Uterus (tissue), 4 donors: ENCODE data around the gene ZNF773. TPM values are rescaled to one million over a fixed set of nuclear protein-coding genes. Genes with fewer than 3 reads are reported as not detected.
"Not testable (repeated sequence)": the region's sequence is repeated elsewhere in the genome, so short reads cannot be mapped to it uniquely, and the experiment has no call there.

Experiments
- DNase-seq, 2 donors: peaks; one replicate each; pipeline ENCODE4 v3.0.0-alpha.2; 2019 to 2020
- H3K27ac ChIP-seq, 2 donors: fragments of 200-600 bp; sonication (generic); 1 replicate in 1 of 2; 2 replicates in 1 of 2; pipeline ENCODE4 v1.5.1; 2016 to 2018
- H3K27me3 ChIP-seq, 2 donors: fragments of 200-600 bp; sonication (generic); one replicate each; pipeline ENCODE4 v1.5.1; 2018 to 2019; ENCODE audit warnings: control low read depth in 1 of 2
- H3K36me3 ChIP-seq, 2 donors: fragments of 200-600 bp; sonication (generic); one replicate each; pipeline ENCODE4 v1.5.1; 2019; ENCODE audit warnings: control low read depth in 1 of 2
- H3K4me1 ChIP-seq, 2 donors: fragments of 200-600 bp; sonication (generic); one replicate each; pipeline ENCODE4 v1.5.1; 2018 to 2019; ENCODE audit warnings: control low read depth in 1 of 2
- H3K4me3 ChIP-seq, 2 donors: fragments of 200-600 bp; sonication (generic); 1 replicate in 1 of 2; 2 replicates in 1 of 2; pipeline ENCODE4 v1.5.1; 2018 to 2019; ENCODE audit warnings: mild to moderate bottlenecking in 1 of 2
- H3K9me3 ChIP-seq, 2 donors: fragments of 200-600 bp; sonication (generic); one replicate each; pipeline ENCODE4 v1.5.1; 2019; ENCODE audit warnings: control low read depth in 1 of 2
- POLR2A ChIP-seq, 2 donors: fragments of 450-650 bp; IDR thresholded peaks; one replicate each; pipeline ENCODE4 v1.6.1; 2016; ENCODE audit warnings: antibody characterized with exemption in 2 of 2, mild to moderate bottlenecking in 1 of 2, moderate library complexity in 1 of 2
- intact Hi-C: fragments of 100-400 bp; cut with DNase I; formaldehyde crosslinking; loops from one replicate; pipeline ENCODE4 v1.15.1; 2023; ENCODE audit warnings: low total_unique reads
- total RNA-seq, 4 donors: library from RNA; depleted of rRNA in 3 of 4; stranded (reverse); fragments of >200 nt in 3 of 4; gene quantifications; one replicate each; pipeline versions ENCODE4 v1.1.0 to v1.2.4, GENCODE V29; 2014 to 2023
- TF ChIP-seq, protein P1 (sequence below), 4 experiments: fragments of 200-600 bp in 2 of 4; fragments of 450-650 bp in 2 of 4; sonication (generic) in 2 of 4; IDR thresholded peaks; one replicate each; pipeline ENCODE4 v1.5.1; 2016 to 2019; ENCODE audit warnings: antibody characterized with exemption in 4 of 4, mild to moderate bottlenecking in 2 of 4, moderate library complexity in 1 of 4
- donor health status: DM: yes; HTN: yes; CAD: no.

ZNF773 gene
- total RNA-seq, 4 donors from 2014 or later, result 2.9 to 34.3 (median 17.0) TPM

- Histone ChIP-seq H3K4me3 (peak within 1 kb of the TSS; percentile 40 to 72), H3K27me3 (no peaks in the 10 kb centered on the region), H3K27ac (peak within 1 kb of the TSS; percentile 60 to 61), H3K4me1 (no peaks in the 10 kb centered on the region), H3K9me3 (peaks cover 0 to 39% of the 10 kb centered on the region in 2 donors), H3K36me3 (no peaks in the 10 kb centered on the region)
- peak; percentile 84 to 85 for DNase-seq
- intact Hi-C loops, result no loop called here
- TF ChIP-seq POLR2A (IDR thresholded peaks at IDR 0.05), result no peak
- TF ChIP-seq, protein P1, sequence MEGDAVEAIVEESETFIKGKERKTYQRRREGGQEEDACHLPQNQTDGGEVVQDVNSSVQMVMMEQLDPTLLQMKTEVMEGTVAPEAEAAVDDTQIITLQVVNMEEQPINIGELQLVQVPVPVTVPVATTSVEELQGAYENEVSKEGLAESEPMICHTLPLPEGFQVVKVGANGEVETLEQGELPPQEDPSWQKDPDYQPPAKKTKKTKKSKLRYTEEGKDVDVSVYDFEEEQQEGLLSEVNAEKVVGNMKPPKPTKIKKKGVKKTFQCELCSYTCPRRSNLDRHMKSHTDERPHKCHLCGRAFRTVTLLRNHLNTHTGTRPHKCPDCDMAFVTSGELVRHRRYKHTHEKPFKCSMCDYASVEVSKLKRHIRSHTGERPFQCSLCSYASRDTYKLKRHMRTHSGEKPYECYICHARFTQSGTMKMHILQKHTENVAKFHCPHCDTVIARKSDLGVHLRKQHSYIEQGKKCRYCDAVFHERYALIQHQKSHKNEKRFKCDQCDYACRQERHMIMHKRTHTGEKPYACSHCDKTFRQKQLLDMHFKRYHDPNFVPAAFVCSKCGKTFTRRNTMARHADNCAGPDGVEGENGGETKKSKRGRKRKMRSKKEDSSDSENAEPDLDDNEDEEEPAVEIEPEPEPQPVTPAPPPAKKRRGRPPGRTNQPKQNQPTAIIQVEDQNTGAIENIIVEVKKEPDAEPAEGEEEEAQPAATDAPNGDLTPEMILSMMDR (IDR thresholded peaks at IDR 0.05), result peak in 2 of 4 experiments; percentile 28 to 38
Measured at GRCh38 chr19:57477191-57478008, 22.3 kb upstream of the ZNF773 start, which contains the start of gene ZNF772. TSS of gene ZNF772 (minus strand) at chr19:57477566. CDS start at chr19:57477309, 257 bp downstream.

- H3K9me3 ChIP-seq, H3K4me1 ChIP-seq, intact Hi-C loops, H3K36me3 ChIP-seq, H3K27me3 ChIP-seq: not testable (repeated sequence)
- peak in 1 of 2 donors; percentile 27 for TF ChIP-seq POLR2A (IDR thresholded peaks at IDR 0.05)
- H3K27ac ChIP-seq, result peak within 1 kb of the TSS; percentile 62 to 64
- peak within 1 kb of the TSS; percentile 68 to 94 for H3K4me3 ChIP-seq
- DNase-seq, result peak; percentile 85 to 87
Measured at GRCh38 chr19:57487477-57488298, 12.1 kb upstream of the ZNF773 start, which contains the start of gene ZNF419. TSS of gene ZNF419 (plus strand) at chr19:57487750. CDS start at chr19:57487951, 201 bp downstream.

GRCh38 chr19:57488299-57488644, 11.5 kb upstream of the ZNF773 start:
- intact Hi-C loops, H3K27me3 ChIP-seq, DNase-seq, H3K4me3 ChIP-seq, H3K9me3 ChIP-seq, H3K36me3 ChIP-seq, H3K27ac ChIP-seq, H3K4me1 ChIP-seq: not testable (repeated sequence)

DNA sequence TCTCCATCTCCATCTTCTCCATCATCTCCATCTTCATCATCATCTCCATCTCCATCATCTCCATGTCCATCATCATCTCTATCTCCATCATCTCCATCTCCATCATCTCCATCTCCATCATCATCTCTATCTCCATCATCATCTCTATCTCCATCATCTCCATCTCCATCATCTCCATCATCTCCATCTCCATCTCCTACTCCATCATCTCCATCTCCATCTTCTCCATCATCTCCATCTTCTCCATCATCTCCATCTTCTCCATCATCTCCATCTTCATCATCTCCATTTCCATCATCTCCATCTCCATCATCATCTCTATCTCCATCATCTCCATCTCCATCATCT, 432 bp upstream of the ZNF773 start:
- H3K27ac ChIP-seq, DNase-seq, H3K27me3 ChIP-seq, H3K4me3 ChIP-seq, H3K4me1 ChIP-seq, intact Hi-C loops, H3K36me3 ChIP-seq: not testable (repeated sequence)
- peaks cover 0 to 17% of the 10 kb centered on the region in 2 donors for H3K9me3 ChIP-seq

DNA sequence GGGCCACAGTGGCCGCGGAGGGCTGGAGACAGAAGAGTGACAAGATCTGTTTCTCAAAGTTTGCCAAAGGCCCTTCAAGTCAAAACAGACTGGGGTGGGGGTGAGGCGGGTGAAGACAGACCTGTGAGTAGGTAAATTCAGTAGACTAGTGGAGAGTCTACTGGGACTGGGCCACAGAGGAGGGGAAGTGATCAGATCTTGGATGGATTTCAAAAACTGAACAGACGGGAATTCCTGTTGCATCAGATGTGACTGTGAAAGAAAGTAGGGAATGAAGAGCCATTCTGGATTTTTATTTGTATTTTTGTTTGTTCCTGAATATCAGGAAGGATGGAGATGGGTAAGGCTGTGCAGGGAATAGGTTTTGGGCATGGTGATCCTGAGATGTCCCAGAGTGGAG, 662 bp downstream of the ZNF773 start:
- H3K9me3 ChIP-seq, H3K27me3 ChIP-seq, H3K4me1 ChIP-seq, H3K4me3 ChIP-seq, DNase-seq, H3K36me3 ChIP-seq, H3K27ac ChIP-seq, intact Hi-C loops: not testable (repeated sequence)

DNA sequence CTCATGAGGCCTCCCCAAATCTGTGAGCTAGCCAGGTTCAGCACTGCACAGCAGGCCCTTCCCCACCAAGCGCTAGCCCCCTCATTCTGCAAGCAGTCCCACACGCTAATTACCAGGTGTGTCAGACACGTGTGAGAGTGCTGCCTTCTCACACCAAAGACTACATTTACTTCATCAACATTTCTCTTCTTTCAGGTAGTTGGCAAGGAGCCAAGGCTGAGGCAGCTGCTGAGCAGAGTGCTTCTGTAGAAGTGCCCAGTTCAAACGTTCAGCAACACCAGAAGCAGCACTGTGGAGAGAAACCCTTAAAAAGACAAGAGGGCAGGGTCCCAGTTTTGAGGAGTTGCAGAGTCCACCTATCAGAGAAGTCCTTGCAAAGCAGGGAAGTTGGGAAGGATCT, 6.4 kb downstream of the ZNF773 start:
- no peak for DNase-seq
- no peaks in the 10 kb centered on the region for H3K36me3 ChIP-seq
- TF ChIP-seq, protein P1 (IDR thresholded peaks at IDR 0.05), result no peak
- no peak for TF ChIP-seq POLR2A (IDR thresholded peaks at IDR 0.05)
- H3K27me3 ChIP-seq, result no peaks in the 10 kb centered on the region
- H3K27ac ChIP-seq, result no peak overlapping the region
- peaks cover 0 to 31% of the 10 kb centered on the region in 2 donors for H3K9me3 ChIP-seq
- intact Hi-C loops, result no loop called here
- no peaks in the 10 kb centered on the region for H3K4me1 ChIP-seq
- no peak overlapping the region for H3K4me3 ChIP-seq

- Histone ChIP-seq H3K9me3 (peaks cover 0 to 49% of the 10 kb centered on the region in 2 donors), H3K36me3 (no peaks in the 10 kb centered on the region)
Measured at GRCh38 chr19:57511484-57511883, 11.7 kb downstream of the ZNF773 start.

More at GRCh38 chr19:57511484-57511883, 11.7 kb downstream of the ZNF773 start:
- Histone ChIP-seq H3K4me3 (no peak overlapping the region), H3K27me3 (no peaks in the 10 kb centered on the region), H3K27ac (no peak overlapping the region), H3K4me1 (no peaks in the 10 kb centered on the region)
- intact Hi-C loops, result no loop called here
- TF ChIP-seq POLR2A (IDR thresholded peaks at IDR 0.05), result no peak
- TF ChIP-seq, protein P1 (IDR thresholded peaks at IDR 0.05), result no peak
- no peak for DNase-seq
